Calu3 (cell line): ENCODE data around the gene ETV3L. TPM values are rescaled to one million over a fixed set of nuclear protein-coding genes. Genes with fewer than 3 reads are reported as not detected.

ENCODE experiments used
- BruUV-seq: library from RNA; stranded (reverse); fragments of 400-500 nt; replicated peaks from 2 replicates; lab custom pipeline; 2021; lab: Mats Ljungman, UMichigan
- CTCF ChIA-PET: fragments of 300-600 bp; sonication (Branson Sonifier 250); formaldehyde crosslinking; loops from one replicate; lab custom pipeline; 2022; ENCODE audit warnings: antibody characterized with exemption; lab: Charles Lee
- DNase-seq: peaks from one replicate; pipeline ENCODE4 v3.0.0; 2022
- H3K27ac Mint-ChIP-seq: one replicate; pipeline ENCODE4 v1.8.0; 2022; ENCODE audit warnings: mixed read lengths; ENCODE audit not compliant: unreplicated experiment
- H3K27me3 Mint-ChIP-seq: one replicate; pipeline ENCODE4 v1.8.0; 2022; ENCODE audit warnings: mixed read lengths; ENCODE audit not compliant: unreplicated experiment
- H3K36me3 Mint-ChIP-seq: one replicate; pipeline ENCODE4 v1.8.0; 2022; ENCODE audit warnings: mild to moderate bottlenecking, moderate library complexity, mixed read lengths; ENCODE audit not compliant: insufficient read depth, unreplicated experiment
- H3K4me1 Mint-ChIP-seq: one replicate; pipeline ENCODE4 v1.8.0; 2022; ENCODE audit warnings: mild to moderate bottlenecking, low read depth, mixed read lengths; ENCODE audit not compliant: unreplicated experiment
- H3K4me3 Mint-ChIP-seq: one replicate; pipeline ENCODE4 v1.8.0; 2022; ENCODE audit warnings: mild to moderate bottlenecking, low read depth, moderate library complexity, mixed read lengths; ENCODE audit not compliant: unreplicated experiment
- H3K9me3 Mint-ChIP-seq: one replicate; pipeline ENCODE4 v1.8.0; 2022; ENCODE audit warnings: low read depth, mixed read lengths; ENCODE audit not compliant: unreplicated experiment
- intact Hi-C: fragments of 100-400 bp; cut with micrococcal nuclease; formaldehyde crosslinking; loops from one replicate; pipeline ENCODE4 v1.10.0; 2022; ENCODE audit not compliant: unreplicated experiment
- total RNA-seq: library from RNA; stranded (reverse); gene quantifications from 2 replicates; pipeline ENCODE4 v1.2.3, GENCODE V29; 2022
- TF ChIP-seq, protein P1 (sequence below): fragments of 200-600 bp; IDR thresholded peaks from one replicate; pipeline ENCODE4 v1.8.0; 2022; ENCODE audit warnings: antibody characterized with exemption; ENCODE audit not compliant: unreplicated experiment

ETV3L gene
- total RNA-seq, 1 experiment from 2014 or later, result not detected

DNA sequence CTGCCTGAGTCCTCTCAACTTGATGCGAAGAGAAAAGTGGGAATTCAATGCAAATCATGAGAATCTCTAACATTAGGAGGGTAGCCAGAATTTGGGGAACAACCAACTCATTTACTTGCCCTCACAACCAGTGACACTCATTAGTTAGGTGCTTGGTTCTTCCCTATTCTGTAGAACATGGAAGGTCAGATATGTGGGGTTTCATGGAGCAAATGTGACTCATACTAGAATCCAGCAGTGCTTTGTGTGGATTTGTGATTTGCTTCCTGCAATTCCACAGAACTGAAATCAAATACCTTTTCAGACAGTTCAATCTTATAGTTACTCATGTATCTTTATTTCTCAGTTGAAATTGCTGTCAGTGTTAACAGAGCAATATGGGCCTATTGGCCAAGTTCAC is 45.5 kb upstream of the ETV3L start:
- CTCF ChIA-PET, result interaction anchor here (0.7 kb wide), 2 partner anchors 7 to 36 kb away, joined by 3 to 4 read pairs; no protein-coding TSS in a partner anchor
- TF ChIP-seq, protein P1, sequence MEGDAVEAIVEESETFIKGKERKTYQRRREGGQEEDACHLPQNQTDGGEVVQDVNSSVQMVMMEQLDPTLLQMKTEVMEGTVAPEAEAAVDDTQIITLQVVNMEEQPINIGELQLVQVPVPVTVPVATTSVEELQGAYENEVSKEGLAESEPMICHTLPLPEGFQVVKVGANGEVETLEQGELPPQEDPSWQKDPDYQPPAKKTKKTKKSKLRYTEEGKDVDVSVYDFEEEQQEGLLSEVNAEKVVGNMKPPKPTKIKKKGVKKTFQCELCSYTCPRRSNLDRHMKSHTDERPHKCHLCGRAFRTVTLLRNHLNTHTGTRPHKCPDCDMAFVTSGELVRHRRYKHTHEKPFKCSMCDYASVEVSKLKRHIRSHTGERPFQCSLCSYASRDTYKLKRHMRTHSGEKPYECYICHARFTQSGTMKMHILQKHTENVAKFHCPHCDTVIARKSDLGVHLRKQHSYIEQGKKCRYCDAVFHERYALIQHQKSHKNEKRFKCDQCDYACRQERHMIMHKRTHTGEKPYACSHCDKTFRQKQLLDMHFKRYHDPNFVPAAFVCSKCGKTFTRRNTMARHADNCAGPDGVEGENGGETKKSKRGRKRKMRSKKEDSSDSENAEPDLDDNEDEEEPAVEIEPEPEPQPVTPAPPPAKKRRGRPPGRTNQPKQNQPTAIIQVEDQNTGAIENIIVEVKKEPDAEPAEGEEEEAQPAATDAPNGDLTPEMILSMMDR, result no peak
- Mint-ChIP-seq H3K27ac (no peak overlapping the region), H3K36me3 (no peaks in the 10 kb centered on the region), H3K27me3 (no peaks in the 10 kb centered on the region), H3K4me1 (peaks cover 29% of the 10 kb centered on the region), H3K9me3 (no peaks in the 10 kb centered on the region), H3K4me3 (no peak overlapping the region)
- no peak for DNase-seq
- BruUV-seq, result no TSS peak
- intact Hi-C loops, result no loop called here

- Mint-ChIP-seq H3K27ac (no peak overlapping the region), H3K27me3 (no peaks in the 10 kb centered on the region), H3K9me3 (no peaks in the 10 kb centered on the region), H3K36me3 (no peaks in the 10 kb centered on the region), H3K4me3 (no peak overlapping the region), H3K4me1 (peaks cover 30% of the 10 kb centered on the region)
- BruUV-seq, result no TSS peak
- CTCF ChIA-PET, result no interaction called here
- DNase-seq, result no peak
- intact Hi-C loops, result no loop called here
- TF ChIP-seq, protein P1, result no peak
These were observed 44.9 kb upstream of the ETV3L start for GRCh38 chr1:157144509-157144908.

DNA sequence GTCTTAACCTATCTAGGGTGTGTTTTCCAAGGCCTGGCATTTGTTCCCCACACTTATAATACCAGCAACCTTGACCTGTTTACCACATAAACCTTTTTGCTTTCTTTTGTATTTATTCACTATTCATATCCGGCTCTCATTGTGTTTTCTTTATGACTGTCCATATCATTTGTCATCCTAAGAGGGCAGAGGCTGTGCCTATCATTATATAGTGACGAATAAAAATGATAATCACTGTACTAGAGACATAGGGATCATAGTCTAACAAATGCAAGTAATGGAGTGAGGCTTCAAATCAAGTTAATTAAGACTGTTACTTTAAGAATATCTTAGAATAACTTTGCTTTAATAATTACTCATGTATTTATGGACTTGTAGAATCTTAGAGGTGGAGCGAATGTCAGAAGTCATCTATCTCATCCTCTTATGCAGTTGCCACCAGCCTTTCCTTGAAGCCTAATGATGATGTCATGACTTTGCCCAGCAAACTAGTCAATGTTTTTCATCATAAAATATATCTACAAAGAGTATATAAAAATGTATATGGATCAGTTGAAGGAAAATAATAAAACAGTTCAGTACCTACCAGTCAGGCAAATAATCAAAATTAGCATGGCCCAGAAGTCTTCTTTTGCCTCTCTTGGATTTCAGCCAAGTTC is 43.3 kb upstream of the ETV3L start:
- TF ChIP-seq, protein P1, result no peak
- BruUV-seq, result no TSS peak
- Mint-ChIP-seq H3K4me1 (peaks cover 28% of the 10 kb centered on the region), H3K4me3 (no peak overlapping the region), H3K36me3 (peaks cover 13% of the 10 kb centered on the region), H3K9me3 (no peaks in the 10 kb centered on the region), H3K27me3 (no peaks in the 10 kb centered on the region), H3K27ac (no peak overlapping the region)
- DNase-seq, result no peak
- intact Hi-C loops, result no loop called here
- CTCF ChIA-PET, result interaction anchor here (1.4 kb wide), 1 partner anchor 15 kb away, joined by 3 read pairs; no protein-coding TSS in a partner anchor

DNA sequence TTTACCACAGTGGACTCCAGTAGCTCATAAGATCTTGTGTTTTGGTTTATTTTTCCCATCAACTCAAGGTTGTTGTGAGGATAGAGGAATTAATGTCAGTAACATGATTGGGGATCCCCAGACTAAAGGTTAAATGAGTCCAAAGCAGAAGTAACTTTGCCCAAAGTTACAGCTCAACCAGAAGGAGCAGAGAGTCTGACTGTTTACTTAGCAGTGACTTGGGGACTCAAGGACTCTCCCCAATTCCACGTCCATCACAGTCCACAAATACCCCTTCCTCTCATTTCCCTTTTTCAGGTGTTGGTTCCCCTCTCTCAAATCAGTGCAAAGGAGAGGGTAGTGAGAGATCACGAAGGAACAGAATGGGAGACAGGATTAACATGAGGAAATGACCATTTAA is 42.6 kb upstream of the ETV3L start:
- CTCF ChIA-PET, result interaction anchor here (1.4 kb wide), 1 partner anchor 15 kb away, joined by 3 read pairs; no protein-coding TSS in a partner anchor
- BruUV-seq, result no TSS peak
- no peak for DNase-seq
- Mint-ChIP-seq H3K27me3 (no peaks in the 10 kb centered on the region), H3K4me3 (no peak overlapping the region), H3K36me3 (peaks cover 20% of the 10 kb centered on the region), H3K9me3 (no peaks in the 10 kb centered on the region), H3K4me1 (peaks cover 21% of the 10 kb centered on the region), H3K27ac (no peak overlapping the region)
- intact Hi-C loops, result no loop called here
- TF ChIP-seq, protein P1, result no peak
